Measurements from ENCODE around the gene PTPRJ. TPM values are rescaled to one million over a fixed set of nuclear protein-coding genes. Genes with fewer than 3 reads are reported as not detected.

The PTPRJ gene
- total RNA-seq, 2 donors from 2014 or later = 60.7 to 83.3 TPM

- peaks cover 25 to 31% of the 10 kb centered on the region in 2 donors for H3K4me1 Mint-ChIP-seq (ENCODE audit: low read depth in 2 of 2)
- DNase-seq (ENCODE audit: low spot score) (no peak), ATAC-seq (no peak)
- peak overlapping the region in 1 of 2 donors; percentile 45 for H3K27ac Mint-ChIP-seq
- H3K9me3 Mint-ChIP-seq = no peaks in the 10 kb centered on the region
- H3K27me3 Mint-ChIP-seq = no peaks in the 10 kb centered on the region
- H3K36me3 Mint-ChIP-seq = peaks cover 7% of the 10 kb centered on the region
- H3K4me3 Mint-ChIP-seq = no peak overlapping the region
Measured at GRCh38 chr11:48073031-48073861, 92.9 kb downstream of the PTPRJ start.

GRCh38 chr11:48074425-48075181 lies 94.2 kb downstream of the PTPRJ start:
- no peak for DNase-seq (ENCODE audit: low spot score)
- Mint-ChIP-seq H3K9me3 (no peaks in the 10 kb centered on the region), H3K4me3 (no peak overlapping the region), H3K36me3 (peaks cover 6% of the 10 kb centered on the region), H3K4me1 (ENCODE audit: low read depth in 2 of 2) (peaks cover 35 to 39% of the 10 kb centered on the region in 2 donors), H3K27ac (no peak overlapping the region), H3K27me3 (no peaks in the 10 kb centered on the region)
- no peak for ATAC-seq

- ATAC-seq = no peak
- no peaks in the 10 kb centered on the region for H3K27me3 Mint-ChIP-seq
- H3K4me1 Mint-ChIP-seq (ENCODE audit: low read depth in 2 of 2) = peaks cover 42 to 47% of the 10 kb centered on the region in 2 donors
- H3K9me3 Mint-ChIP-seq = no peaks in the 10 kb centered on the region
- H3K4me3 Mint-ChIP-seq = no peak overlapping the region
- peaks cover 6% of the 10 kb centered on the region for H3K36me3 Mint-ChIP-seq
- peak overlapping the region in 1 of 2 donors; percentile 47 for H3K27ac Mint-ChIP-seq
- no peak for DNase-seq (ENCODE audit: low spot score)
Measured at GRCh38 chr11:48075637-48076036, 95.3 kb downstream of the PTPRJ start.

- no peaks in the 10 kb centered on the region for H3K27me3 Mint-ChIP-seq
- H3K4me3 Mint-ChIP-seq = no peak overlapping the region
- no peak for DNase-seq (ENCODE audit: low spot score)
- H3K4me1 Mint-ChIP-seq (ENCODE audit: low read depth in 2 of 2) = peaks cover 57 to 61% of the 10 kb centered on the region in 2 donors
- ATAC-seq = no peak
- no peak overlapping the region for H3K27ac Mint-ChIP-seq
- H3K9me3 Mint-ChIP-seq = no peaks in the 10 kb centered on the region
- H3K36me3 Mint-ChIP-seq = peaks cover 6% of the 10 kb centered on the region
Measured at GRCh38 chr11:48077251-48077650, 96.9 kb downstream of the PTPRJ start.

GRCh38 chr11:48078689-48079088 lies 98.3 kb downstream of the PTPRJ start:
- H3K36me3 Mint-ChIP-seq = peaks cover 6% of the 10 kb centered on the region
- no peaks in the 10 kb centered on the region for H3K27me3 Mint-ChIP-seq
- ATAC-seq = no peak
- peak overlapping the region; percentile 22 to 69 for H3K27ac Mint-ChIP-seq
- H3K4me1 Mint-ChIP-seq (ENCODE audit: low read depth in 2 of 2) = peaks cover 62 to 64% of the 10 kb centered on the region in 2 donors
- no peak for DNase-seq (ENCODE audit: low spot score)
- H3K4me3 Mint-ChIP-seq = no peak overlapping the region
- no peaks in the 10 kb centered on the region for H3K9me3 Mint-ChIP-seq

- no peak for ATAC-seq
- DNase-seq (ENCODE audit: low spot score) = no peak
- Mint-ChIP-seq H3K27ac (peak overlapping the region; percentile 66 to 69), H3K4me1 (ENCODE audit: low read depth in 2 of 2) (peaks cover 64 to 68% of the 10 kb centered on the region in 2 donors), H3K27me3 (no peaks in the 10 kb centered on the region), H3K9me3 (no peaks in the 10 kb centered on the region), H3K36me3 (peaks cover 6% of the 10 kb centered on the region), H3K4me3 (no peak overlapping the region)
Measured at GRCh38 chr11:48079596-48079995, 99.2 kb downstream of the PTPRJ start.

GRCh38 chr11:48080301-48080861 lies 100.0 kb downstream of the PTPRJ start:
- Mint-ChIP-seq H3K27me3 (no peaks in the 10 kb centered on the region), H3K4me3 (peak overlapping the region; percentile 67), H3K27ac (peak overlapping the region; percentile 69 to 80), H3K4me1 (ENCODE audit: low read depth in 2 of 2) (peaks cover 62 to 65% of the 10 kb centered on the region in 2 donors), H3K9me3 (no peaks in the 10 kb centered on the region), H3K36me3 (peaks cover 6% of the 10 kb centered on the region)
- ATAC-seq (no peak), DNase-seq (ENCODE audit: low spot score) (no peak)

GRCh38 chr11:48081151-48082010 lies 101.0 kb downstream of the PTPRJ start:
- DNase-seq (ENCODE audit: low spot score) = no peak
- no peaks in the 10 kb centered on the region for H3K9me3 Mint-ChIP-seq
- peaks cover 54 to 62% of the 10 kb centered on the region in 2 donors for H3K4me1 Mint-ChIP-seq (ENCODE audit: low read depth in 2 of 2)
- H3K4me3 Mint-ChIP-seq = peak overlapping the region; percentile 67
- H3K27me3 Mint-ChIP-seq = no peaks in the 10 kb centered on the region
- H3K36me3 Mint-ChIP-seq = peaks cover 6% of the 10 kb centered on the region
- ATAC-seq = peak; percentile 80 to 88
- peak overlapping the region; percentile 69 to 80 for H3K27ac Mint-ChIP-seq

GRCh38 chr11:48082771-48083170 lies 102.4 kb downstream of the PTPRJ start:
- Mint-ChIP-seq H3K9me3 (no peaks in the 10 kb centered on the region), H3K36me3 (peaks cover 6% of the 10 kb centered on the region), H3K27me3 (no peaks in the 10 kb centered on the region), H3K27ac (peak overlapping the region; percentile 69 to 80), H3K4me3 (peak overlapping the region; percentile 32), H3K4me1 (ENCODE audit: low read depth in 2 of 2) (peaks cover 60 to 61% of the 10 kb centered on the region in 2 donors)
- DNase-seq (ENCODE audit: low spot score) (no peak), ATAC-seq (peak in 1 of 2 donors; percentile 7)

- Mint-ChIP-seq H3K4me1 (ENCODE audit: low read depth in 2 of 2) (peaks cover 61 to 63% of the 10 kb centered on the region in 2 donors), H3K36me3 (peaks cover 2% of the 10 kb centered on the region), H3K27ac (peak overlapping the region in 1 of 2 donors; percentile 80), H3K27me3 (no peaks in the 10 kb centered on the region), H3K4me3 (peak overlapping the region; percentile 10), H3K9me3 (no peaks in the 10 kb centered on the region)
- DNase-seq (ENCODE audit: low spot score) (no peak), ATAC-seq (no peak)
Measured at GRCh38 chr11:48083421-48083820, 103.1 kb downstream of the PTPRJ start.

- DNase-seq (ENCODE audit: low spot score) (no peak), ATAC-seq (no peak)
- Mint-ChIP-seq H3K4me3 (no peak overlapping the region), H3K9me3 (no peaks in the 10 kb centered on the region), H3K27me3 (no peaks in the 10 kb centered on the region), H3K36me3 (no peaks in the 10 kb centered on the region), H3K4me1 (ENCODE audit: low read depth in 2 of 2) (peaks cover 58 to 61% of the 10 kb centered on the region in 2 donors), H3K27ac (no peak overlapping the region)
Measured at GRCh38 chr11:48085688-48086087, 105.3 kb downstream of the PTPRJ start.

- Mint-ChIP-seq H3K27me3 (no peaks in the 10 kb centered on the region), H3K9me3 (no peaks in the 10 kb centered on the region), H3K4me1 (ENCODE audit: low read depth in 2 of 2) (peaks cover 54 to 56% of the 10 kb centered on the region in 2 donors), H3K36me3 (no peaks in the 10 kb centered on the region), H3K27ac (peak overlapping the region in 1 of 2 donors; percentile 22), H3K4me3 (no peak overlapping the region)
- ATAC-seq (no peak), DNase-seq (ENCODE audit: low spot score) (no peak)
Measured at GRCh38 chr11:48087422-48087821, 107.1 kb downstream of the PTPRJ start.
